Measurements from ENCODE around the gene CCDC85C. TPM values are rescaled to one million over a fixed set of nuclear protein-coding genes. Genes with fewer than 3 reads are reported as not detected.

Gene CCDC85C
- total RNA-seq, 1 experiment from 2014 or later: 36.4 TPM

GRCh38 chr14:99549684-99550083 is 54.3 kb downstream of the CCDC85C start:
- Histone ChIP-seq H3K27ac (ENCODE audit: low read length) (no peak overlapping the region), H3K9me3 (ENCODE audit: low read length) (no peaks in the 10 kb centered on the region), H4K20me1 (ENCODE audit: low read length) (peaks cover 21% of the 10 kb centered on the region; the same call in 1 of the 2 replicates), H3K36me3 (ENCODE audit: low read depth, low read length) (no peaks in the 10 kb centered on the region), H3K9ac (ENCODE audit: low read length) (no peak overlapping the region), H2AFZ (ENCODE audit: low read length) (no peak overlapping the region), H3K4me2 (ENCODE audit: low read length) (no peak overlapping the region), H3K4me1 (ENCODE audit: insufficient read depth, low read length) (peaks cover under 1% of the 10 kb centered on the region; the same call in 1 of the 2 replicates), H3K4me3 (ENCODE audit: low read length) (no peak overlapping the region), H3K9me2 (replicated peaks; ENCODE audit: low read length) (no peaks in the 10 kb centered on the region), H3K27me3 (ENCODE audit: low read length) (no peaks in the 10 kb centered on the region), H3F3A (ENCODE audit: low read length, unreplicated experiment) (no peaks in the 10 kb centered on the region), H3K79me2 (ENCODE audit: low read length) (peaks cover 98% of the 10 kb centered on the region)
- no TSS peak for BruUV-seq (replicated peaks)
- intact Hi-C loops (cut with micrococcal nuclease): no loop called here
- DNase-seq: no peak
- no peak for ATAC-seq
- ChIA-PET POLR2A (ENCODE audit: unreplicated experiment) (no interaction called here), CTCF (no interaction called here)
- TF ChIP-seq EZH2phosphoT487 (IDR thresholded peaks at IDR 0.05; ENCODE audit: borderline replicate concordance, low read length) (no peak), CTCF (conservative IDR thresholded peaks at IDR 0.05; ENCODE audit: low read depth, low read length) (no peak), EZH2 (IDR thresholded peaks at IDR 0.05; ENCODE audit: low read length, unreplicated experiment) (no peak)

GRCh38 chr14:99548871-99549515 is 55.0 kb downstream of the CCDC85C start:
- Histone ChIP-seq H4K20me1 (ENCODE audit: low read length) (peaks cover 17% of the 10 kb centered on the region; the same call in 1 of the 2 replicates), H3K27me3 (ENCODE audit: low read length) (no peaks in the 10 kb centered on the region), H3K79me2 (ENCODE audit: low read length) (peaks cover 98% of the 10 kb centered on the region), H2AFZ (ENCODE audit: low read length) (no peak overlapping the region), H3K9me2 (replicated peaks; ENCODE audit: low read length) (no peaks in the 10 kb centered on the region), H3K4me2 (ENCODE audit: low read length) (no peak overlapping the region), H3F3A (ENCODE audit: low read length, unreplicated experiment) (no peaks in the 10 kb centered on the region), H3K9me3 (ENCODE audit: low read length) (no peaks in the 10 kb centered on the region), H3K4me3 (ENCODE audit: low read length) (no peak overlapping the region), H3K9ac (ENCODE audit: low read length) (no peak overlapping the region), H3K27ac (ENCODE audit: low read length) (no peak overlapping the region), H3K4me1 (ENCODE audit: insufficient read depth, low read length) (no peaks in the 10 kb centered on the region), H3K36me3 (ENCODE audit: low read depth, low read length) (no peaks in the 10 kb centered on the region)
- TF ChIP-seq EZH2 (IDR thresholded peaks at IDR 0.05; ENCODE audit: low read length, unreplicated experiment) (no peak), CTCF (conservative IDR thresholded peaks at IDR 0.05; ENCODE audit: low read depth, low read length) (no peak), EZH2phosphoT487 (IDR thresholded peaks at IDR 0.05; ENCODE audit: borderline replicate concordance, low read length) (no peak)
- DNase-seq (no peak), ATAC-seq (no peak)
- ChIA-PET CTCF (no interaction called here), POLR2A (ENCODE audit: unreplicated experiment) (no interaction called here)
- intact Hi-C loops (cut with micrococcal nuclease): no loop called here
- no TSS peak for BruUV-seq (replicated peaks)

- H3K4me2 ChIP-seq (ENCODE audit: low read length): no peak overlapping the region
- ChIA-PET CTCF (no interaction called here), POLR2A (ENCODE audit: unreplicated experiment) (no interaction called here)
- TF ChIP-seq EZH2 (IDR thresholded peaks at IDR 0.05; ENCODE audit: low read length, unreplicated experiment): no peak
- no peak for TF ChIP-seq EZH2phosphoT487 (IDR thresholded peaks at IDR 0.05; ENCODE audit: borderline replicate concordance, low read length)
- no peak for TF ChIP-seq CTCF (conservative IDR thresholded peaks at IDR 0.05; ENCODE audit: low read depth, low read length)
- DNase-seq (no peak), ATAC-seq (no peak)
- H3K4me3 ChIP-seq (ENCODE audit: low read length): no peak overlapping the region
- BruUV-seq (replicated peaks): no TSS peak
- H4K20me1 ChIP-seq (ENCODE audit: low read length): peaks cover 21% of the 10 kb centered on the region; the same call in 1 of the 2 replicates
- no peaks in the 10 kb centered on the region for H3F3A ChIP-seq (ENCODE audit: low read length, unreplicated experiment)
- H3K9me2 ChIP-seq (replicated peaks; ENCODE audit: low read length): no peaks in the 10 kb centered on the region
- no peak overlapping the region for H3K9ac ChIP-seq (ENCODE audit: low read length)
- no peaks in the 10 kb centered on the region for H3K27me3 ChIP-seq (ENCODE audit: low read length)
- H3K4me1 ChIP-seq (ENCODE audit: insufficient read depth, low read length): no peaks in the 10 kb centered on the region
- no peaks in the 10 kb centered on the region for H3K9me3 ChIP-seq (ENCODE audit: low read length)
- peaks cover 98% of the 10 kb centered on the region for H3K79me2 ChIP-seq (ENCODE audit: low read length)
- H3K27ac ChIP-seq (ENCODE audit: low read length): no peak overlapping the region
- H3K36me3 ChIP-seq (ENCODE audit: low read depth, low read length): no peaks in the 10 kb centered on the region
- no peak overlapping the region for H2AFZ ChIP-seq (ENCODE audit: low read length)
- intact Hi-C loops (cut with micrococcal nuclease): no loop called here
Measured at GRCh38 chr14:99548255-99548654, 55.8 kb downstream of the CCDC85C start.

Data from PC-3 (cell line).